HEK293 (cell line): ENCODE results near the gene TMEM8B.
A peak's percentile ranks its signal among the peaks of the same experiment; 100 is the strongest.

Experiments used
- CTCF ChIA-PET: fragments of 350-600 bp; formaldehyde crosslinking; extraction: SDS; loops from one replicate; lab custom pipeline; 2021; ENCODE audit warnings: antibody characterized with exemption; lab: Yijun Ruan, JAX
- POLR2A ChIA-PET: fragments of 300-600 bp; formaldehyde crosslinking; extraction: SDS; loops from one replicate; lab custom pipeline; 2020; ENCODE audit warnings: antibody characterized with exemption, inconsistent platforms; lab: Yijun Ruan, JAX
- H3K27ac ChIP-seq: fragments of 200-500 bp; sonication (Bioruptor generic); 2 replicates; pipeline ENCODE4 v1.5.1; 2014; ENCODE audit warnings: low read depth, low read length, control low read depth, inconsistent platforms; ENCODE audit errors: extremely low read depth
- H3K36me3 ChIP-seq, 2 experiments: fragments of 200-500 bp in 1 of 2; sonication (Bioruptor generic) in 1 of 2; 1 replicate in 1 of 2; 2 replicates in 1 of 2; pipeline ENCODE4 v1.5.1; 2014 to 2017; ENCODE audit warnings: inconsistent platforms in 2 of 2, low read length in 2 of 2; ENCODE audit not compliant: control insufficient read depth in 2 of 2, insufficient read depth in 1 of 2
- H3K4me1 ChIP-seq: fragments of 200-500 bp; sonication (Bioruptor generic); 2 replicates; pipeline ENCODE4 v1.5.1; 2014; ENCODE audit warnings: mild to moderate bottlenecking, low read length, inconsistent platforms; ENCODE audit not compliant: control insufficient read depth, insufficient read depth
- H3K4me3 ChIP-seq: 2 replicates; pipeline ENCODE4 v1.5.1; 2011; ENCODE audit warnings: low read depth, mild to moderate bottlenecking, control low read depth, low read length, moderate library complexity
- H3K9me3 ChIP-seq: fragments of 200-500 bp; sonication (Bioruptor generic); 2 replicates; pipeline ENCODE4 v1.5.1; 2014; ENCODE audit warnings: low read depth, low read length, inconsistent platforms; ENCODE audit not compliant: control insufficient read depth, insufficient read depth
- BCL11A ChIP-seq: fragments of 450-650 bp; formaldehyde crosslinking; IDR thresholded peaks from 2 replicates; pipeline ENCODE4 v1.5.1; 2016; ENCODE audit warnings: low read depth, missing biosample characterization, missing genetic modification characterization
- BCL6B ChIP-seq: fragments of 450-650 bp; formaldehyde crosslinking; IDR thresholded peaks from 2 replicates; pipeline ENCODE4 v1.5.1; 2017; ENCODE audit warnings: missing biosample characterization, missing genetic modification characterization
- KLF9 ChIP-seq: fragments of 450-650 bp; formaldehyde crosslinking; IDR thresholded peaks from 2 replicates; pipeline ENCODE4 v1.5.1; 2016; ENCODE audit warnings: missing biosample characterization, missing genetic modification characterization, low read depth
- PATZ1 ChIP-seq: fragments of 450-650 bp; formaldehyde crosslinking; IDR thresholded peaks from 2 replicates; pipeline ENCODE4 v1.5.1; 2016; ENCODE audit warnings: missing biosample characterization, missing genetic modification characterization
- PRDM10 ChIP-seq: fragments of 450-650 bp; formaldehyde crosslinking; IDR thresholded peaks from 2 replicates; pipeline ENCODE4 v1.5.1; 2016; ENCODE audit warnings: missing biosample characterization, missing genetic modification characterization
- ZBTB48 ChIP-seq: fragments of 450-650 bp; formaldehyde crosslinking; IDR thresholded peaks from 2 replicates; pipeline ENCODE4 v1.5.1; 2016; ENCODE audit warnings: missing biosample characterization, missing genetic modification characterization
- ZBTB49 ChIP-seq: fragments of 450-650 bp; formaldehyde crosslinking; IDR thresholded peaks from 2 replicates; pipeline ENCODE4 v1.5.1; 2016; ENCODE audit warnings: missing biosample characterization, missing genetic modification characterization, low read depth
- ZNF132 ChIP-seq: fragments of 450-650 bp; formaldehyde crosslinking; IDR thresholded peaks from 2 replicates; pipeline ENCODE4 v1.5.1; 2017; ENCODE audit warnings: missing biosample characterization, missing genetic modification characterization, borderline replicate concordance
- ZNF19 ChIP-seq: fragments of 450-650 bp; formaldehyde crosslinking; IDR thresholded peaks from 2 replicates; pipeline ENCODE4; 2016; ENCODE audit warnings: missing biosample characterization, missing genetic modification characterization, low read depth
- ZNF366 ChIP-seq: fragments of 450-650 bp; formaldehyde crosslinking; conservative IDR thresholded peaks from 2 replicates; pipeline ENCODE4 v1.5.1; 2016; ENCODE audit warnings: missing biosample characterization, missing genetic modification characterization
- ZNF544 ChIP-seq: fragments of 450-650 bp; formaldehyde crosslinking; IDR thresholded peaks from 2 replicates; pipeline ENCODE4 v1.5.0; 2017; ENCODE audit warnings: missing biosample characterization, missing genetic modification characterization
- ZNF558 ChIP-seq: fragments of 450-650 bp; formaldehyde crosslinking; IDR thresholded peaks from 2 replicates; pipeline ENCODE4 v1.5.1; 2016; ENCODE audit warnings: missing biosample characterization, missing genetic modification characterization
- ZNF701 ChIP-seq: fragments of 450-650 bp; formaldehyde crosslinking; IDR thresholded peaks from 2 replicates; pipeline ENCODE4 v1.5.1; 2016; ENCODE audit warnings: missing biosample characterization, missing genetic modification characterization
- ZNF843 ChIP-seq: fragments of 450-650 bp; formaldehyde crosslinking; IDR thresholded peaks from 2 replicates; pipeline ENCODE4 v1.5.1; 2016; ENCODE audit warnings: missing biosample characterization, missing genetic modification characterization

The TMEM8B gene

GRCh38 chr9:35907711-35908503 lies 78.9 kb downstream of the TMEM8B start (continued):
- TF ChIP-seq BCL6B (no peak), ZBTB49 (no peak), ZNF366 (tag by site-specific recombination) (peak; percentile 78), ZNF132 (no peak), ZBTB48 (peak; percentile 73), ZNF701 (tag by site-specific recombination) (no peak)

- CTCF ChIA-PET = interaction anchor here (0.7 to 1.5 kb wide), 7 partner anchors 13 to 174 kb away, joined by 3 to 6 read pairs (median 3); no protein-coding TSS in a partner anchor
- H3K4me1 ChIP-seq = peaks cover 10% of the 10 kb centered on the region
- H3K9me3 ChIP-seq = no peaks in the 10 kb centered on the region
- 0 out of 2 replicates have a peak, but pooled peaks have one; percentile 10 for TF ChIP-seq PRDM10 (tag by site-specific recombination)
- no peak for TF ChIP-seq ZNF19 (tag by site-specific recombination)
- TF ChIP-seq, all 188 proteins: peak for 1
- POLR2A ChIA-PET = interaction anchor here (0.6 kb wide), 1 partner anchor 105 kb away, joined by 4 read pairs; no protein-coding TSS in a partner anchor
- peak overlapping the region; percentile 34; the same call in 1 of the 2 replicates for H3K27ac ChIP-seq
- H3K36me3 ChIP-seq = no peaks in the 10 kb centered on the region
- no peak overlapping the region for H3K4me3 ChIP-seq
Measured at GRCh38 chr9:35908504-35909125, 79.6 kb downstream of the TMEM8B start.

GRCh38 chr9:35909274-35909673 lies 80.2 kb downstream of the TMEM8B start, which contains the start of gene SPAAR:
Gene SPAAR (plus strand): TSS chr9:35909490. CDS start chr9:35910464, 974 bp downstream.
- TF ChIP-seq PATZ1 (tag by site-specific recombination) (no peak), ZNF544 (tag by site-specific recombination) (no peak), BCL11A (no peak), ZNF558 (tag by site-specific recombination) (no peak), KLF9 (no peak), ZNF843 (tag by site-specific recombination) (no peak)
- TF ChIP-seq, all 188 proteins: peak for 0
- Histone ChIP-seq H3K4me3 (no peak within 1 kb of the TSS), H3K4me1 (peaks cover 10% of the 10 kb centered on the region), H3K9me3 (no peaks in the 10 kb centered on the region), H3K36me3 (no peaks in the 10 kb centered on the region), H3K27ac (peak within 1 kb of the TSS; percentile 34; the same call in 1 of the 2 replicates)
- CTCF ChIA-PET = interaction anchor here (0.7 to 3.6 kb wide), 10 partner anchors 8 to 174 kb away, joined by 3 to 45 read pairs (median 4); no protein-coding TSS in a partner anchor
- POLR2A ChIA-PET = interaction anchor here (0.6 kb wide), 1 partner anchor 106 kb away, joined by 4 read pairs; no protein-coding TSS in a partner anchor
